Activated CD4-positive, alpha-beta T cell treated with anti-CD3 and anti-CD28 coated beads for 36 hours (primary cell): ENCODE results near the gene ST6GALNAC6. TPM values are rescaled to one million over a fixed set of nuclear protein-coding genes. Genes with fewer than 3 reads are reported as not detected.

ENCODE experiments used
- ATAC-seq: fragments of 200-7000 bp; cut with Tn5 transposase; one replicate; pipeline ENCODE4 v1.10.0; 2021; ENCODE audit warnings: mild to moderate bottlenecking, moderate library complexity
- CTCF ChIA-PET: fragments of 350-600 bp; sonication (Branson Sonifier 250); formaldehyde crosslinking; loops from one replicate; lab custom pipeline; 2021; ENCODE audit warnings: antibody characterized with exemption; lab: Charles Lee
- POLR2A ChIA-PET: fragments of 350-600 bp; sonication (Branson Sonifier 250); formaldehyde crosslinking; loops from one replicate; lab custom pipeline; 2021; ENCODE audit warnings: antibody characterized with exemption, inconsistent platforms; lab: Charles Lee
- DNase-seq: peaks from one replicate; pipeline ENCODE4 v3.0.0-alpha.2; 2020
- H3K27ac Mint-ChIP-seq: one replicate; pipeline ENCODE4 v1.8.0; 2021; ENCODE audit warnings: mixed read lengths
- H3K27me3 Mint-ChIP-seq: one replicate; pipeline ENCODE4 v1.8.0; 2021; ENCODE audit warnings: mixed read lengths
- H3K36me3 Mint-ChIP-seq: one replicate; pipeline ENCODE4 v1.8.0; 2021; ENCODE audit warnings: low read depth, mixed read lengths
- H3K4me1 Mint-ChIP-seq: one replicate; pipeline ENCODE4 v1.8.0; 2021; ENCODE audit warnings: mixed read lengths
- H3K4me3 Mint-ChIP-seq: one replicate; pipeline ENCODE4 v1.8.0; 2021; ENCODE audit warnings: mild to moderate bottlenecking, moderate library complexity, mixed read lengths
- H3K9me3 Mint-ChIP-seq: one replicate; pipeline ENCODE4 v1.8.0; 2021; ENCODE audit warnings: low read depth, mixed read lengths
- intact Hi-C, 2 experiments: fragments of 100-400 bp; cut with DNase I in 1 of 2; cut with micrococcal nuclease in 1 of 2; formaldehyde crosslinking; loops; one replicate each; pipeline versions ENCODE4 v1.14.2 to v1.15.1; 2022 to 2024; cut with DNase I, micrococcal nuclease
- total RNA-seq, 2 experiments: library from RNA; stranded (reverse); gene quantifications; one replicate each; pipeline ENCODE4 v1.2.3, GENCODE V29; 2021

The ST6GALNAC6 gene
- total RNA-seq, 2 experiments from 2014 or later = 46.3 to 63.3 TPM

DNA sequence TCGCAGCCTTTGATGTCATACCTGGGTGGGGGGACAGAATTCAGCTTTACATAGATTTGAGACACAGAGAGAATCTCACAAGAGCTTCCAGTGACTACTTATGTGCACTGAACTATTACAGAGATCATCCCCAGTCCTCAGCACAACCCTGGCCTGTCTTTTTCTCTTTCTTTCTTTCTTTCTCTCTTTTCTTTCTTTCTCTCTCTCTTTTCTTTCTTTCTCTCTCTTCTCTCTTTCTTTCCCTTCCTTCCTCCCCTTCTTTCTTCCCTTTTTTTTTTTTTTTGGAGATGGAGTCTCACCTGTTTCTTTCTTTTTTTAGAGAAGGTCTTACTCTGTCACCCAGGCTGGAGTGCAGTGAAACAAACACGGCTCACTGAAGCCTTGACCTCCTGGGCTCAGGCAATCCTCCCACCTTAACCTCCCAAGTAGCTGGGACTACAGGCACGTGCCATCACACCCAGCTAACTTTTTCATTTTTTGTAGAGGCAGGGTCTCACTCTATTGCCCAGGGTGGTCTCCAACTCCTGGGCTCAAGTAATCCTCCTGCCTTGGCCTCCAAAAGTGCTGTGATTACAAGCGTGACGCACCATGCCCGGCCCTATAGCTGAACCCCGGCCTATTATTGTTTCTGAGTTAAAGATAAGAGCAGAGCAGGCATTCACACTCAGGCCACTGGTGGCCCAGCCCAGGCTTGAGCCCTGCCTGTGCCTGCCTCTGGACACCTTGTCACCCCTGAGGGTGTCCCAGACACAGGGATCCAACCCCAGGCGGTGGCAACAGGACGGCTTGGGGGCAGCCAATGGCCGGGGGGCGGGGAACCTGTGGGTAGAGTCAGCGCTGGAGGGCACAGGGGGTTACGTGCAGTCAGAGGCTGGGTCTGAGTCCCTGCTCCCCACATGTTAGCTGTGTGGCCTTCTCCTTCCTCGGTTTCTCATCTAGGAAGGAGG is 26.8 kb upstream of the ST6GALNAC6 start:
- no peak for DNase-seq
- no peak overlapping the region for H3K27ac Mint-ChIP-seq
- peaks cover 23% of the 10 kb centered on the region for H3K4me1 Mint-ChIP-seq
- peak overlapping the region; percentile 62 for H3K4me3 Mint-ChIP-seq
- ChIA-PET POLR2A (interaction anchor here (1.0 kb wide), 1 partner anchor 52 kb away, joined by 6 read pairs; no protein-coding TSS in a partner anchor), CTCF (interaction anchor here (0.6 to 1.2 kb wide), 4 partner anchors 17 to 251 kb away, joined by 3 to 5 read pairs (median 3); no protein-coding TSS in a partner anchor)
- H3K27me3 Mint-ChIP-seq = peaks cover 5% of the 10 kb centered on the region
- no peaks in the 10 kb centered on the region for H3K9me3 Mint-ChIP-seq
- no peaks in the 10 kb centered on the region for H3K36me3 Mint-ChIP-seq
- ATAC-seq = no peak
- intact Hi-C loops = loop anchor here in 1 of 2 experiments (10.0 kb wide), 1 partner anchor 421 kb away; no protein-coding TSS in a partner anchor

GRCh38 chr9:127924736-127925444 is 25.5 kb upstream of the ST6GALNAC6 start:
- Mint-ChIP-seq H3K4me1 (peaks cover 22% of the 10 kb centered on the region), H3K27ac (no peak overlapping the region), H3K27me3 (peaks cover 5% of the 10 kb centered on the region), H3K9me3 (no peaks in the 10 kb centered on the region), H3K4me3 (no peak overlapping the region), H3K36me3 (no peaks in the 10 kb centered on the region)
- POLR2A ChIA-PET = interaction anchor here (1.0 kb wide), 1 partner anchor 51 kb away, joined by 6 read pairs; no protein-coding TSS in a partner anchor
- no peak for ATAC-seq
- CTCF ChIA-PET = interaction anchor here (0.6 to 1.2 kb wide), 3 partner anchors 19 to 181 kb away, joined by 3 to 5 read pairs (median 5); no protein-coding TSS in a partner anchor
- no peak for DNase-seq
- intact Hi-C loops = loop anchor here in 1 of 2 experiments (5.0 to 10.0 kb wide), 2 partner anchors 53 to 420 kb away; no protein-coding TSS in a partner anchor

- H3K27me3 Mint-ChIP-seq = peaks cover 5% of the 10 kb centered on the region
- peaks cover 29% of the 10 kb centered on the region for H3K4me1 Mint-ChIP-seq
- no peak overlapping the region for H3K27ac Mint-ChIP-seq
- POLR2A ChIA-PET = interaction anchor here (0.6 kb wide), 1 partner anchor 20 kb away, joined by 3 read pairs; no protein-coding TSS in a partner anchor
- no peak overlapping the region for H3K4me3 Mint-ChIP-seq
- DNase-seq (no peak), ATAC-seq (no peak)
- H3K36me3 Mint-ChIP-seq = no peaks in the 10 kb centered on the region
- no peaks in the 10 kb centered on the region for H3K9me3 Mint-ChIP-seq
- CTCF ChIA-PET = interaction anchor here (1.3 kb wide), 1 partner anchor 8 kb away, joined by 4 read pairs; no protein-coding TSS in a partner anchor
- intact Hi-C loops = loop anchor here in 1 of 2 experiments (5.0 to 10.0 kb wide), 2 partner anchors 51 to 419 kb away; no protein-coding TSS in a partner anchor
Measured at GRCh38 chr9:127923771-127924170, 24.4 kb upstream of the ST6GALNAC6 start.

DNA sequence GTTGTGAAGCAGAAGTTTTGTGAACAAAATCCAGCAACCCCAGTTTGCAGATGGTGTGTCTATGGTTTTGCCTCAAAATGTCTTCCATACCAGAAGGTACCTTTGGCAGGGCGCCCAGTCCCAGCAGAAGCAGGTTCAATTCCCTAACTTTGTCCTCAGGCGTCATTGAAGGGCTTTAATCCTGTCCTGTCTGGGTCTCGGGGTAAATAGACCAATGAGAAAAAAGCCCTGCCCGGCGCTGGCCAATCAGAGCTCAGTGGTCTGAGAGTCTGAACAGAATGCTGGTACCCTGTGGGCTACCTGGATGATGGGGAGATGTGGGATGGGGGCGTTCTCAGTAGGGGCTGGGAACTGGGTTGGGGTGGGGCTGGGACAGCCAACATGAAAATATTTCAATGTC is 23.6 kb upstream of the ST6GALNAC6 start:
- no peaks in the 10 kb centered on the region for H3K36me3 Mint-ChIP-seq
- CTCF ChIA-PET = interaction anchor here (0.6 to 3.3 kb wide), 5 partner anchors 9 to 308 kb away, joined by 3 to 18 read pairs (median 4); no protein-coding TSS in a partner anchor
- no peak for DNase-seq
- no peak for ATAC-seq
- POLR2A ChIA-PET = no interaction called here
- intact Hi-C loops = loop anchor here in 1 of 2 experiments (5.0 to 10.0 kb wide), 2 partner anchors 51 to 418 kb away; no protein-coding TSS in a partner anchor
- no peaks in the 10 kb centered on the region for H3K9me3 Mint-ChIP-seq
- no peak overlapping the region for H3K4me3 Mint-ChIP-seq
- peaks cover 30% of the 10 kb centered on the region for H3K4me1 Mint-ChIP-seq
- no peak overlapping the region for H3K27ac Mint-ChIP-seq
- peaks cover 5% of the 10 kb centered on the region for H3K27me3 Mint-ChIP-seq

GRCh38 chr9:127921557-127922120 is 22.2 kb upstream of the ST6GALNAC6 start:
- ChIA-PET POLR2A (no interaction called here), CTCF (interaction anchor here (0.6 to 5.2 kb wide), 34 partner anchors 9 to 1076 kb away, joined by 3 to 28 read pairs (median 4); partner anchors contain the start of genes CDK9, ENG, PIP5KL1 and PTRH1)
- Mint-ChIP-seq H3K4me1 (peaks cover 38% of the 10 kb centered on the region), H3K27ac (no peak overlapping the region), H3K4me3 (peak overlapping the region; percentile 16), H3K36me3 (no peaks in the 10 kb centered on the region), H3K27me3 (peaks cover 5% of the 10 kb centered on the region), H3K9me3 (no peaks in the 10 kb centered on the region)
- ATAC-seq (peak; percentile 39), DNase-seq (peak; percentile 88)
- intact Hi-C loops = loop anchor here (1.0 to 10.0 kb wide), 7 partner anchors 49 to 417 kb away; partner anchors contain the start of genes TOR2A (in 2 of the 2) and CDK9 (in 1 of the 2)

GRCh38 chr9:127920794-127921193 is 21.4 kb upstream of the ST6GALNAC6 start:
- Mint-ChIP-seq H3K27me3 (peaks cover 5% of the 10 kb centered on the region), H3K9me3 (no peaks in the 10 kb centered on the region), H3K4me1 (peaks cover 38% of the 10 kb centered on the region), H3K4me3 (no peak overlapping the region), H3K27ac (no peak overlapping the region), H3K36me3 (no peaks in the 10 kb centered on the region)
- DNase-seq = no peak
- intact Hi-C loops = loop anchor here (1.0 to 10.0 kb wide), 6 partner anchors 48 to 416 kb away; partner anchors contain the start of genes TOR2A (in 2 of the 2) and CDK9 (in 1 of the 2)
- POLR2A ChIA-PET = no interaction called here
- CTCF ChIA-PET = interaction anchor here (0.6 to 5.2 kb wide), 32 partner anchors 8 to 1008 kb away, joined by 3 to 28 read pairs (median 4); partner anchors contain the start of genes CDK9, ENG, PIP5KL1 and PTRH1
- no peak for ATAC-seq

- intact Hi-C loops = loop anchor here in 1 of 2 experiments (5.0 kb wide), 2 partner anchors 117 to 132 kb away; partner anchors contain the start of genes CDK9 and FPGS
- Mint-ChIP-seq H3K9me3 (no peaks in the 10 kb centered on the region), H3K4me1 (peaks cover 44% of the 10 kb centered on the region), H3K27ac (peak overlapping the region; percentile 8), H3K4me3 (no peak overlapping the region), H3K27me3 (peaks cover 3% of the 10 kb centered on the region), H3K36me3 (no peaks in the 10 kb centered on the region)
- DNase-seq = peak; percentile 70
- POLR2A ChIA-PET = no interaction called here
- CTCF ChIA-PET = interaction anchor here (0.6 to 5.2 kb wide), 5 partner anchors 10 to 470 kb away, joined by 3 to 28 read pairs (median 3); partner anchors contain the start of genes PTRH1, TOR2A and TTC16
- no peak for ATAC-seq
Measured at GRCh38 chr9:127919253-127919815, 19.9 kb upstream of the ST6GALNAC6 start.

- ChIA-PET CTCF (interaction anchor here (0.6 to 5.2 kb wide), 8 partner anchors 12 to 184 kb away, joined by 3 to 28 read pairs (median 4); partner anchors contain the start of gene TOR2A), POLR2A (interaction anchor here (0.7 kb wide), 1 partner anchor 133 kb away, joined by 5 read pairs; the partner anchor contains the start of gene CDK9)
- DNase-seq = peak; percentile 43
- Mint-ChIP-seq H3K27me3 (no peaks in the 10 kb centered on the region), H3K4me3 (no peak overlapping the region), H3K9me3 (no peaks in the 10 kb centered on the region), H3K36me3 (peaks cover 3% of the 10 kb centered on the region), H3K27ac (peak overlapping the region; percentile 3), H3K4me1 (peaks cover 44% of the 10 kb centered on the region)
- no peak for ATAC-seq
- intact Hi-C loops = loop anchor here in 1 of 2 experiments (5.0 kb wide), 2 partner anchors 116 to 131 kb away; partner anchors contain the start of genes CDK9 and FPGS
Measured at GRCh38 chr9:127918183-127919107, 19.0 kb upstream of the ST6GALNAC6 start.

- ChIA-PET CTCF (interaction anchor here (0.6 to 5.2 kb wide), 9 partner anchors 11 to 183 kb away, joined by 3 to 28 read pairs (median 4); partner anchors contain the start of genes SH2D3C and TOR2A), POLR2A (interaction anchor here (0.7 to 1.8 kb wide), 3 partner anchors 11 to 132 kb away, joined by 3 to 5 read pairs (median 5); partner anchors contain the start of genes CDK9 and PIP5KL1)
- peaks cover 6% of the 10 kb centered on the region for H3K36me3 Mint-ChIP-seq
- peak overlapping the region; percentile 76 for H3K4me3 Mint-ChIP-seq
- no peaks in the 10 kb centered on the region for H3K9me3 Mint-ChIP-seq
- H3K27me3 Mint-ChIP-seq = no peaks in the 10 kb centered on the region
- intact Hi-C loops = loop anchor here (1.0 to 5.0 kb wide), 15 partner anchors 10 to 693 kb away; partner anchors contain the start of genes FPGS (in 2 of the 2), BBLN (in 1 of the 2), CDK9 (in 1 of the 2) and PTRH1 (in 1 of the 2)
- peak overlapping the region; percentile 69 for H3K27ac Mint-ChIP-seq
- H3K4me1 Mint-ChIP-seq = peaks cover 44% of the 10 kb centered on the region
- DNase-seq (no peak), ATAC-seq (no peak)
Measured at GRCh38 chr9:127917603-127918002, 18.2 kb upstream of the ST6GALNAC6 start.
